ENCODE data around the gene TRMT61A. TPM values are rescaled to one million over a fixed set of nuclear protein-coding genes. Genes with fewer than 3 reads are reported as not detected.

TRMT61A gene
- total and polyA plus RNA-seq, 9 of the 15 experiments (the other 6 are each of a cell fraction or from before 2014, with no cell fraction given): 0.10 to 24.8 (median 5.1) TPM

DNA sequence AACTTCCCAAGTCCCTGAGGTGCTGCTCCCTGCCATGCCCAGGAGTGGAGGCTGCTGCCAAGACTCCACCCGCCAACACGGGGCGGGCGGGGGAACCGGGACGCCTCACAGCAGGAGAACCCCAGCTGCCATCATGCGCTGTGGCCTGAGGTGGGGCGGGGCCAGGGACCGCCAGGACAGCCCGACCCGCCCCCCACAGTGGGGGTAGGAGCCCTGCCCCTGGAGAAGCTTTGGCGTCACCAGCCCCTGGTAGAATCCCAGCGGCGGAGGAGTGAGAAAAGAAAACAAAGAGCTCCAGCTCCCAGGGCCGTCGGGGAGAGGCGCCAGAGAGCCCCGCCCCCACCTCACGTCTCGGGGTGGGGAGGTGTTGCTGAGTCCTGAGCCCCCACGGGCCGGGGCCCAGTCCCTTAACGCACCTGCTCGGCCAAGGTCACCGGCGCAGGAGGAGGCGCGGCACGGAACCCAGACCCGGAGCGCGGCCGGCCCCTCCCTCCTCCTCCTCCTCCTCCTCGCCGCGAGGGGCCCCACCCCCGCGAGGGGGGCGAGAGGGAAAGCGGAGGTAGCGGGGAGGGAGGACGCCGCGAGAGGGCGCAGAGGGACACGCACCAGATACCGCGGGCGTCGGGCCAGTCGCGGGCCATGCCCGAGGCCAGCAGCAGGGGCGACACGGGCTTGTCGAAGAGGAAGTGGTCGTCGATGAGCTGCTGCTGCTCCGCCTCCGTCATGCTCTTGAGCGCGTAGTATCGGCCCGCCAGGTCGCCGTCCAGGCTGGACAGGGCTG lies 8.1 kb upstream of the TRMT61A start (continued):
- TF ChIP-seq ARID4B (CRISPR knock-in tag; IDR thresholded peaks at IDR 0.05) (peak; percentile 72), ETS1 (conservative IDR thresholded peaks at IDR 0.05; ENCODE audit: control insufficient read depth, low read depth, low read length) (peak; percentile 54; the same call in 1 of the 2 replicates), PRPF4 (IDR thresholded peaks at IDR 0.05; ENCODE audit: insufficient read depth, low read depth, low read length, poor library complexity, severe bottlenecking) (no peak), NR2C1 (IDR thresholded peaks at IDR 0.05) (no peak), NR2C1 (tag; IDR thresholded peaks at IDR 0.05) (no peak), KAT8 (IDR thresholded peaks at IDR 0.05; ENCODE audit: low read depth) (no peak), MNT (conservative IDR thresholded peaks at IDR 0.05) (peak; percentile 59 to 73)
- TF ChIP-seq, protein P1, sequence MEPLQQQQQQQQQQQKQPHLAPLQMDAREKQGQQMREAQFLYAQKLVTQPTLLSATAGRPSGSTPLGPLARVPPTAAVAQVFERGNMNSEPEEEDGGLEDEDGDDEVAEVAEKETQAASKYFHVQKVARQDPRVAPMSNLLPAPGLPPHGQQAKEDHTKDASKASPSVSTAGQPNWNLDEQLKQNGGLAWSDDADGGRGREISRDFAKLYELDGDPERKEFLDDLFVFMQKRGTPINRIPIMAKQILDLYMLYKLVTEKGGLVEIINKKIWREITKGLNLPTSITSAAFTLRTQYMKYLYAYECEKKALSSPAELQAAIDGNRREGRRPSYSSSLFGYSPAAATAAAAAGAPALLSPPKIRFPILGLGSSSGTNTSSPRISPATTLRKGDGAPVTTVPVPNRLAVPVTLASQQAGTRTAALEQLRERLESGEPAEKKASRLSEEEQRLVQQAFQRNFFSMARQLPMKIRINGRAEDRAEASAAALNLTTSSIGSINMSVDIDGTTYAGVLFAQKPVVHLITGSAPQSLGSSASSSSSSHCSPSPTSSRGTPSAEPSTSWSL (CRISPR knock-in tag; IDR thresholded peaks at IDR 0.05; ENCODE audit: borderline replicate concordance): no peak

Data from K562 (cell line).